MM.1S (cell line): ENCODE data around the gene ZGPAT.

Experiments used
- DNase-seq: peaks from one replicate; pipeline ENCODE4 v3.0.0-alpha.2; 2015
- H2AFZ ChIP-seq: fragments of 300-600 bp; sonication (generic); 2 replicates; pipeline ENCODE4 v1.6.0; 2016; ENCODE audit warnings: antibody characterized with exemption, low read length
- H3F3A ChIP-seq: fragments of 300-600 bp; sonication (generic); 2 replicates; pipeline ENCODE4 v1.6.1; 2016; ENCODE audit warnings: mild to moderate bottlenecking, antibody characterized with exemption, low read length, moderate library complexity, mixed read lengths; ENCODE audit not compliant: insufficient read depth
- H3K27ac ChIP-seq: fragments of 300-600 bp; sonication (generic); 2 replicates; pipeline ENCODE4 v1.5.1; 2016; ENCODE audit warnings: mild to moderate bottlenecking, low read length
- H3K27me3 ChIP-seq: fragments of 300-600 bp; sonication (generic); replicated peaks from 2 replicates; pipeline ENCODE4 v1.6.0; 2016; ENCODE audit warnings: low read length; ENCODE audit not compliant: insufficient read depth
- H3K36me3 ChIP-seq: fragments of 300-600 bp; sonication (generic); replicated peaks from 2 replicates; pipeline ENCODE4 v1.6.1; 2016; ENCODE audit warnings: mild to moderate bottlenecking, low read length, mixed read lengths; ENCODE audit not compliant: insufficient read depth
- H3K4me1 ChIP-seq: fragments of 300-600 bp; sonication (generic); 2 replicates; pipeline ENCODE4 v1.6.1; 2016; ENCODE audit warnings: low read length, mixed read lengths
- H3K4me2 ChIP-seq: fragments of 300-600 bp; sonication (generic); 2 replicates; pipeline ENCODE4 v1.6.0; 2016; ENCODE audit warnings: low read depth, low read length
- H3K4me3 ChIP-seq: fragments of 300-600 bp; sonication (generic); 2 replicates; pipeline ENCODE4 v1.5.1; 2016; ENCODE audit warnings: low read length, mixed read lengths
- H3K79me2 ChIP-seq: fragments of 300-600 bp; sonication (generic); 2 replicates; pipeline ENCODE4 v1.6.1; 2016; ENCODE audit warnings: mixed run types, low read length, mixed read lengths
- H3K9ac ChIP-seq: fragments of 300-600 bp; sonication (generic); 2 replicates; pipeline ENCODE4 v1.6.1; 2016; ENCODE audit warnings: low read length, mixed read lengths
- H3K9me2 ChIP-seq: fragments of 300-600 bp; sonication (generic); replicated peaks from 2 replicates; pipeline ENCODE4 v1.6.1; 2016; ENCODE audit warnings: mild to moderate bottlenecking, low read length, mixed read lengths; ENCODE audit not compliant: insufficient read depth
- H3K9me3 ChIP-seq: fragments of 300-600 bp; sonication (generic); replicated peaks from 2 replicates; pipeline ENCODE4 v1.6.1; 2016; ENCODE audit warnings: mild to moderate bottlenecking, low read length, mixed read lengths; ENCODE audit not compliant: insufficient read depth
- H4K20me1 ChIP-seq: fragments of 300-600 bp; sonication (generic); 2 replicates; pipeline ENCODE4 v1.6.1; 2016; ENCODE audit warnings: mild to moderate bottlenecking, low read length, moderate library complexity, mixed read lengths; ENCODE audit not compliant: insufficient read depth
- EZH2 ChIP-seq: fragments of 300-600 bp; sonication (generic); optimal IDR thresholded peaks from 2 replicates; pipeline ENCODE3; 2017; ENCODE audit warnings: low read depth, mild to moderate bottlenecking, antibody characterized with exemption, low read length, mixed read lengths
- EZH2phosphoT487 ChIP-seq: fragments of 300-600 bp; sonication (generic); IDR thresholded peaks from 2 replicates; pipeline ENCODE4 v1.6.1; 2018; ENCODE audit warnings: antibody characterized with exemption, low read length
- TF ChIP-seq, protein P1 (sequence below): fragments of 300-600 bp; sonication (generic); IDR thresholded peaks from 2 replicates; pipeline ENCODE4 v1.5.1; 2016; ENCODE audit warnings: antibody characterized with exemption, low read length, mixed read lengths

Gene ZGPAT

DNA sequence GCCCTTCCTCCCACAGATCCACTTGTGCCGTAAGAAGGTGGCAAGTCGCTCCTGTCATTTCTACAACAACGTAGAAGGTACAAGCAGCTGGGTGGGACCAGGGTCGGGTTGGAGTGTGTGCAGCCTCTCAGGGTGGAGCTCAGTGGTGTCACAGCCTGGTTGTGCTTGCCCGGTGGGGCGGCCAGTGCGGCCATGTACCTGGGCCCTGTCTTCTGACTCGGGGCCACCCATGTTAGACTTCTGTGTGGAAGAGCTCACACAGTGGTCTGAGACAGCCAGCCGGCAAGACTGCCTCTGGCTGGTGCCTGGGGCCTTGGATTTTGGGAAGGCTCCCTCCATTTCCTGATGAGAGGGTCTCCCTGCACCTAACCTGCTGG lies 45.0 kb upstream of the ZGPAT start:
- no peaks in the 10 kb centered on the region for H3K9me3 ChIP-seq
- H3K36me3 ChIP-seq: no peaks in the 10 kb centered on the region; the same call in 1 of the 2 replicates
- no peak for DNase-seq
- H3K9me2 ChIP-seq: no peaks in the 10 kb centered on the region
- no peak overlapping the region for H2AFZ ChIP-seq
- no peaks in the 10 kb centered on the region for H3F3A ChIP-seq
- TF ChIP-seq EZH2phosphoT487 (no peak), EZH2 (no peak)
- TF ChIP-seq, protein P1, sequence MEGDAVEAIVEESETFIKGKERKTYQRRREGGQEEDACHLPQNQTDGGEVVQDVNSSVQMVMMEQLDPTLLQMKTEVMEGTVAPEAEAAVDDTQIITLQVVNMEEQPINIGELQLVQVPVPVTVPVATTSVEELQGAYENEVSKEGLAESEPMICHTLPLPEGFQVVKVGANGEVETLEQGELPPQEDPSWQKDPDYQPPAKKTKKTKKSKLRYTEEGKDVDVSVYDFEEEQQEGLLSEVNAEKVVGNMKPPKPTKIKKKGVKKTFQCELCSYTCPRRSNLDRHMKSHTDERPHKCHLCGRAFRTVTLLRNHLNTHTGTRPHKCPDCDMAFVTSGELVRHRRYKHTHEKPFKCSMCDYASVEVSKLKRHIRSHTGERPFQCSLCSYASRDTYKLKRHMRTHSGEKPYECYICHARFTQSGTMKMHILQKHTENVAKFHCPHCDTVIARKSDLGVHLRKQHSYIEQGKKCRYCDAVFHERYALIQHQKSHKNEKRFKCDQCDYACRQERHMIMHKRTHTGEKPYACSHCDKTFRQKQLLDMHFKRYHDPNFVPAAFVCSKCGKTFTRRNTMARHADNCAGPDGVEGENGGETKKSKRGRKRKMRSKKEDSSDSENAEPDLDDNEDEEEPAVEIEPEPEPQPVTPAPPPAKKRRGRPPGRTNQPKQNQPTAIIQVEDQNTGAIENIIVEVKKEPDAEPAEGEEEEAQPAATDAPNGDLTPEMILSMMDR: no peak
- no peak overlapping the region for H3K4me2 ChIP-seq
- H3K27ac ChIP-seq: no peak overlapping the region
- no peaks in the 10 kb centered on the region for H3K27me3 ChIP-seq
- peaks cover 21% of the 10 kb centered on the region for H3K79me2 ChIP-seq
- no peak overlapping the region for H3K9ac ChIP-seq
- no peaks in the 10 kb centered on the region for H4K20me1 ChIP-seq
- H3K4me1 ChIP-seq: 0 out of 2 replicates have a peak, but pooled peaks cover 4% of the 10 kb centered on the region
- H3K4me3 ChIP-seq: no peak overlapping the region

DNA sequence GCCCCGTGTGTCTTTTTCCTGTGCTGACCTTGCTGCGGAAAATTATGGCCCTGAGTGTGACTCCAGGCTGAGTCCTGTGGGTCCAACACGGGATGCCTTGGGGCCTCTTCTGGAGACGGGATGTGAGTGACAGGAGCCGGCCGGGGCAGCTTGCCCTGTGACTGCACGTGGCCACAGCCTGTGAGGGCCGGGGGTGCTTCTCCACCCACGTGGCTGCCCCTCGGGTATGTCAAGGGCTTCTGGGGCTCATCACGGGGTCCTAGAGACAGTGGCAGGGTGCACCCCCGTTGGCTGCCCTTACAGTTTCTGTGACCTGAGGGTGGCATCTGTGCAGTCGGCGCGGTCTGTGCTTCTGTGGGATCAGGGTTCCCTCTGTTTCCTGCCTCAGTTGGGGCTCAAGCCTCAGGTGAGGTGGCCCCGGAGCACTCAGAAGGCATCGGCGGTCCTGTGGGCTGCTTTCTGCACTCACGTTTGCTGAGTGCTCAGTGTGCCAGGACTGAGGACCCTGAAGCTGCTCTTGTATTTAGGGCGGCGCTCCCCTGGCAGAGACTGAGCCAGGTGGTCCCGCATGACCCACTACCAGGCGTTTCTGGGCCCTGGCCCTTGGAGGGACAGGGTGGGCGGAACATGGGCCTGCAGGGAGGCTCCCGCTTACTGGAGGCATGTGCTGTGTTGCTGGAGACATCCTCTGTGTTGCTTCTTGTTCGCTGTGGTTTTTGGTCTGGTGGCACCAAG lies 44.3 kb upstream of the ZGPAT start:
- no peak for DNase-seq
- Histone ChIP-seq H3K27ac (no peak overlapping the region), H3F3A (no peaks in the 10 kb centered on the region), H4K20me1 (no peaks in the 10 kb centered on the region), H3K4me3 (no peak overlapping the region), H3K4me2 (no peak overlapping the region), H3K79me2 (peaks cover 20% of the 10 kb centered on the region), H3K9ac (no peak overlapping the region), H3K9me3 (no peaks in the 10 kb centered on the region), H2AFZ (no peak overlapping the region), H3K9me2 (no peaks in the 10 kb centered on the region), H3K27me3 (no peaks in the 10 kb centered on the region), H3K36me3 (no peaks in the 10 kb centered on the region; the same call in 1 of the 2 replicates), H3K4me1 (0 out of 2 replicates have a peak, but pooled peaks cover 4% of the 10 kb centered on the region)
- TF ChIP-seq EZH2 (no peak), EZH2phosphoT487 (no peak)
- TF ChIP-seq, protein P1: no peak

DNA sequence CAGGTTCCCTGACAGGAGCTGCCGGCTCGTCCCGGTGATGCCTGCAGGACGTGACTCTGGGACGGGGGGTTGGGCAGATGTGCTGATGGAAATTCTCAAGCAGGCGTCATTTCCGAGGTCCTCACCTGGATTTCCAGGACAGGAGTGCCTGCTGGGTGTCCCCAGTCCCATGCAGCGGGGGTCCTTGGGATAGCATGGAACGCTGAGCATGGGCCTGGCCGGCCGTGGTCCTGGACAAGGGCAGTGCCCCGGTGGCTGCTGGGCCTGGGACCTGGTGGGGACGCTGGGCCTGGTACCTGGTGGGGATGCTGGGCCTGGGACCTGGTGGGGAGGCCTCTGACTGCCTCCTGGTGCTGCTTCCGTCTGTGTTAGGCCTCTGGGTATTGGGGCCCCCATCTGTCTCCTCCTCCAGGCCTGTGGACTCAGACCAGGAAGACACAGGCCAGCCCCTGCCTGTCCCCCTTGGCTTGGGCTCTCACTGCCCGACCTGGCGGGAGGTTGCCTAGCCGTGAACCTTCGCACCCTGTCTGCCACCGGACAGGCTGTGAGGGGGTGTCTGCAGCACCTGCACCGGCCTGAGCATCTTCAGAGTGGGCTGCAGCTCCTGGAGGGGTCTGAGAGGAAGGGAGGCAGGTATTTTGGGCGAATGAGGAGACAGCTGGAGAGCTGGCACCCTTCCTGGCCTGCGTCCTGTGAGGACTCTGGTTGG lies 43.5 kb upstream of the ZGPAT start:
- DNase-seq: no peak
- no peaks in the 10 kb centered on the region for H3K9me3 ChIP-seq
- TF ChIP-seq EZH2phosphoT487: no peak
- TF ChIP-seq, protein P1: no peak
- H4K20me1 ChIP-seq: no peaks in the 10 kb centered on the region
- no peak overlapping the region for H3K4me2 ChIP-seq
- no peaks in the 10 kb centered on the region for H3F3A ChIP-seq
- no peak overlapping the region for H3K9ac ChIP-seq
- H3K79me2 ChIP-seq: peaks cover 12% of the 10 kb centered on the region
- no peaks in the 10 kb centered on the region for H3K27me3 ChIP-seq
- H3K4me3 ChIP-seq: no peak overlapping the region
- 0 out of 2 replicates have a peak, but pooled peaks cover 3% of the 10 kb centered on the region for H3K4me1 ChIP-seq
- H3K27ac ChIP-seq: no peak overlapping the region
- H3K9me2 ChIP-seq: no peaks in the 10 kb centered on the region
- no peaks in the 10 kb centered on the region; the same call in 1 of the 2 replicates for H3K36me3 ChIP-seq
- no peak overlapping the region for H2AFZ ChIP-seq
